SU-DHL-6 (cell line): ENCODE results near the gene CYFIP2.

Experiments used
- CTCF ChIP-seq: fragments of 200-600 bp; sonication (generic); IDR thresholded peaks from one replicate; pipeline ENCODE4 v1.5.1; 2017; ENCODE audit warnings: antibody characterized with exemption, mild to moderate bottlenecking, low read length, moderate library complexity; ENCODE audit not compliant: insufficient read depth, poor library complexity, severe bottlenecking
- EZH2phosphoT487 ChIP-seq: fragments of 200-600 bp; sonication (generic), shearing (Covaris generic); conservative IDR thresholded peaks from 2 replicates; pipeline ENCODE4 v1.6.1; 2018; ENCODE audit warnings: mild to moderate bottlenecking, antibody characterized with exemption, low read length, moderate library complexity, mixed read lengths

- TF ChIP-seq CTCF = no peak
- no peak for TF ChIP-seq EZH2phosphoT487
These were observed 2.0 kb downstream of the CYFIP2 start for GRCh38 chr5:157267761-157268480.
